Posterior cingulate gyrus (tissue), 11 donors: ENCODE results near the gene KCNMA1.

ENCODE experiments used
- DNase-seq, 10 donors: peaks; one replicate each; pipeline versions ENCODE4 v3.0.0 to v3.0.0-alpha.2; 2020 to 2021; ENCODE audit warnings: mixed read lengths in 3 of 10
- intact Hi-C: fragments of 100-400 bp; cut with DNase I; formaldehyde crosslinking; loops from one replicate; pipeline ENCODE4 v1.15.1; 2023

KCNMA1 gene

GRCh38 chr10:77611670-77612069, 25.9 kb downstream of the KCNMA1 start:
- DNase-seq, result no peak
- intact Hi-C loops, result no loop called here

GRCh38 chr10:77611221-77611620, 26.4 kb downstream of the KCNMA1 start:
- intact Hi-C loops, result no loop called here
- DNase-seq, result peak in 1 of 10 donors; percentile 4

GRCh38 chr10:77609781-77610272, 27.8 kb downstream of the KCNMA1 start:
- intact Hi-C loops, result no loop called here
- peak in 1 of 10 donors; percentile 53 for DNase-seq

- DNase-seq, result peak in 2 of 10 donors; percentile 31 to 45
- intact Hi-C loops, result no loop called here
These were observed 29.3 kb downstream of the KCNMA1 start for GRCh38 chr10:77608281-77608680.

GRCh38 chr10:77606751-77607150, 30.9 kb downstream of the KCNMA1 start:
- intact Hi-C loops, result no loop called here

GRCh38 chr10:77605466-77605865, 32.1 kb downstream of the KCNMA1 start:
- DNase-seq, result peak in 1 of 10 donors; percentile 79
- intact Hi-C loops, result no loop called here

More at GRCh38 chr10:77606751-77607150, 30.9 kb downstream of the KCNMA1 start:
- DNase-seq, result peak in 1 of 10 donors; percentile 54

GRCh38 chr10:77604941-77605351, 32.7 kb downstream of the KCNMA1 start:
- DNase-seq, result peak in 1 of 10 donors; percentile 40
- intact Hi-C loops, result no loop called here

GRCh38 chr10:77604063-77604462, 33.5 kb downstream of the KCNMA1 start:
- DNase-seq, result peak in 1 of 10 donors; percentile 39
- intact Hi-C loops, result no loop called here

GRCh38 chr10:77603534-77603927, 34.1 kb downstream of the KCNMA1 start:
- DNase-seq, result peak in 2 of 10 donors; percentile 39 to 40
- intact Hi-C loops, result no loop called here

GRCh38 chr10:77602913-77603533, 34.6 kb downstream of the KCNMA1 start:
- peak in 2 of 10 donors; percentile 82 to 83 for DNase-seq
- intact Hi-C loops, result no loop called here

GRCh38 chr10:77602231-77602912, 35.2 kb downstream of the KCNMA1 start:
- intact Hi-C loops, result no loop called here
- DNase-seq, result peak in 1 of 10 donors; percentile 72

GRCh38 chr10:77601488-77601887, 36.1 kb downstream of the KCNMA1 start:
- intact Hi-C loops, result no loop called here
- peak in 2 of 10 donors; percentile 9 to 42 for DNase-seq

GRCh38 chr10:77600640-77601039, 37.0 kb downstream of the KCNMA1 start:
- peak in 2 of 10 donors; percentile 51 to 53 for DNase-seq
- intact Hi-C loops, result no loop called here

- peak in 2 of 10 donors; percentile 49 to 54 for DNase-seq
- intact Hi-C loops, result no loop called here
These were observed 38.0 kb downstream of the KCNMA1 start for GRCh38 chr10:77599651-77600050.

GRCh38 chr10:77598606-77599005, 39.0 kb downstream of the KCNMA1 start:
- intact Hi-C loops, result no loop called here
- DNase-seq, result peak in 2 of 10 donors; percentile 55 to 83

GRCh38 chr10:77597560-77597959, 40.0 kb downstream of the KCNMA1 start:
- peak in 1 of 10 donors; percentile 3 for DNase-seq

GRCh38 chr10:77594471-77594783, 43.2 kb downstream of the KCNMA1 start:
- intact Hi-C loops, result no loop called here
- DNase-seq, result peak in 2 of 10 donors; percentile 10 to 19

More at GRCh38 chr10:77597560-77597959, 40.0 kb downstream of the KCNMA1 start:
- intact Hi-C loops, result no loop called here

GRCh38 chr10:77593771-77594470, 43.7 kb downstream of the KCNMA1 start:
- intact Hi-C loops, result no loop called here
- peak in 2 of 10 donors; percentile 31 to 82 for DNase-seq

GRCh38 chr10:77592946-77593636, 44.5 kb downstream of the KCNMA1 start:
- peak in 1 of 10 donors; percentile 17 for DNase-seq
- intact Hi-C loops, result no loop called here

GRCh38 chr10:77592510-77592909, 45.1 kb downstream of the KCNMA1 start:
- intact Hi-C loops, result no loop called here
- peak in 1 of 10 donors; percentile 23 for DNase-seq
